Mononuclear cell (primary cell): ENCODE results near the gene KIF3B. TPM values are rescaled to one million over a fixed set of nuclear protein-coding genes. Genes with fewer than 3 reads are reported as not detected.
"Not testable (repeated sequence)": the region's sequence is repeated elsewhere in the genome, so short reads cannot be mapped to it uniquely, and the experiment has no call there.

Source experiments
- H3K27me3 ChIP-seq: 2 replicates; pipeline ENCODE4 v1.6.0; 2011; ENCODE audit warnings: low read length, control low read depth; ENCODE audit not compliant: insufficient read depth
- H3K4me1 ChIP-seq: 2 replicates; pipeline ENCODE4 v1.5.1; 2011; ENCODE audit warnings: mild to moderate bottlenecking, low read length, control low read depth; ENCODE audit not compliant: insufficient read depth
- H3K4me3 ChIP-seq: 2 replicates; pipeline ENCODE4 v1.5.1; 2011; ENCODE audit warnings: mild to moderate bottlenecking, low read length, moderate library complexity
- H3K9me3 ChIP-seq: 2 replicates; pipeline ENCODE4 v1.5.1; 2011; ENCODE audit warnings: low read depth, mild to moderate bottlenecking, control low read depth, low read length
- total RNA-seq: library from RNA; depleted of rRNA; stranded (reverse); fragments of >200 nt; gene quantifications from one replicate; pipeline ENCODE4 v1.2.3, GENCODE V29; 2012

The KIF3B gene
- total RNA-seq, 1 donor, result 7.0 TPM

- no peaks in the 10 kb centered on the region for H3K9me3 ChIP-seq
- no peak overlapping the region for H3K4me3 ChIP-seq
- H3K4me1 ChIP-seq, result peaks cover 26% of the 10 kb centered on the region
- H3K27me3 ChIP-seq, result no peaks in the 10 kb centered on the region
These were observed 38.7 kb upstream of the KIF3B start for GRCh38 chr20:32238483-32239425.

DNA sequence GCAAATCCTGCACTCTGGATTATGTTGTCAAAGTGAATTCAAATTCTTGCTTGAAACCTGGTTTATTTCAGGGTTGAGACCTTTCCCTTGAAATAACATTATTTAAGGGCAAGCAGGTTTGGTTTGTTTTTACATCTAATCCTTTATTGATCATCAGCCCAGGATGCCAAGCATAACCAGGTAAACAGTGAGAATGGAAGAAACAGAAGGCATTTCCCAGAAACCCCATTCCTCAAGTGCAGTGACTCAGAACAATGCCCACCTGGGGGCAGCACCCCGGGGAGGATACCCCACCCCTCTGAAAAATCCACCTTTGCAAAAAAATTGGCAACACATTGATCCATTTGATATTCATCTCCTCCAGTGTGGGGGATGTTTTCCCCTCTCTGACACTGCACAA is 37.2 kb upstream of the KIF3B start:
- Histone ChIP-seq H3K27me3 (no peaks in the 10 kb centered on the region), H3K4me3 (no peak overlapping the region), H3K4me1 (peaks cover 12% of the 10 kb centered on the region)

GRCh38 chr20:32241807-32242206 is 35.6 kb upstream of the KIF3B start:
- Histone ChIP-seq H3K27me3 (no peaks in the 10 kb centered on the region), H3K4me1 (peaks cover 10% of the 10 kb centered on the region), H3K9me3 (no peaks in the 10 kb centered on the region), H3K4me3 (no peak overlapping the region)

More for the DNA sequence above, 37.2 kb upstream of the KIF3B start:
- H3K9me3 ChIP-seq, result no peaks in the 10 kb centered on the region

GRCh38 chr20:32244150-32244823 is 33.2 kb upstream of the KIF3B start:
- Histone ChIP-seq H3K4me1 (peaks cover 21% of the 10 kb centered on the region), H3K4me3 (no peak overlapping the region), H3K9me3 (no peaks in the 10 kb centered on the region), H3K27me3 (no peaks in the 10 kb centered on the region)

DNA sequence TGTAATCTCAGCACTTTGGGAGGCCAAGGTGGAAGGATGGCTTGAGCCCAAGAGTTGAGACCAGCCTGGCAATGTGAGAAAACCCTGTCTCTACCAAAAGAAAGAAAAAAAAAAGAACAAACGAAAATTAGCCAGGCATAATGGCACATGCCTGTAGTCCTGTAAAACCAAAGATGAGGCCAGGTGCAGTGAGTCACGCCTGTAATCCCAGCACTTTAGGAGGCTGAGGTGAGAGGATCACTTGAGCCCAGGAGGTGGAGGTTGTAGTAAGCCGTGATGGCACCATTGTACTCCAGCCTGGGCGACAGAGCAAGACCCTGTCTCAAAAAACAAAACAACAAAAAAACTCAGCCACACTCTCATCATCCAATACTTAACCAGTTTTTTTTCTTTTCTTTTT is 32.5 kb upstream of the KIF3B start:
- H3K4me3 ChIP-seq, result no peak overlapping the region
- H3K4me1 ChIP-seq, result peaks cover 18% of the 10 kb centered on the region
- no peaks in the 10 kb centered on the region for H3K9me3 ChIP-seq
- H3K27me3 ChIP-seq, result no peaks in the 10 kb centered on the region

- not testable (repeated sequence) for H3K4me3 ChIP-seq, H3K9me3 ChIP-seq, H3K27me3 ChIP-seq
- peaks cover 14% of the 10 kb centered on the region for H3K4me1 ChIP-seq
These were observed 31.2 kb upstream of the KIF3B start for GRCh38 chr20:32246208-32246607.

DNA sequence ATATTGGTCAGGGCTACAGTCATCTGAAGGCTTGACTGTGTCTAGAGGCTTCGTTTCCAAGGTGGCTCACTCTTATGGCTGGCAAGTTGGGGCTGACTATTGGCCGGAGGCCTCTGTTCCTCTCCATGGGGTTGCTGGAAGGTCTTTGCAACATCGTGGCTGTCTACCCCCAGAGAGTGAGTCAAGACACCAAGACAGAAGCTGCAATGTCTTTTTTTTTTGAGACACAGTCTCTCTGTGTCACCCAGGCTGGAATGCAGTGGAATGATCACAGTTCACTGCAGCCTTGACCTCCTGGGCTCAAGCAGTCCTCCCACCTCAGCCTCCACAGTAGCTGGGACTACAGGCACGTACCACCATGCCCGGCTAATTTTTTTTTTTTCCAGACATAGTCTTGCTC is 29.4 kb upstream of the KIF3B start:
- H3K4me3 ChIP-seq, result no peak overlapping the region

GRCh38 chr20:32249030-32249738 is 28.3 kb upstream of the KIF3B start:
- no peaks in the 10 kb centered on the region for H3K27me3 ChIP-seq
- peaks cover 14% of the 10 kb centered on the region for H3K4me1 ChIP-seq
- H3K4me3 ChIP-seq, result no peak overlapping the region
- H3K9me3 ChIP-seq, result no peaks in the 10 kb centered on the region

More for the DNA sequence above, 29.4 kb upstream of the KIF3B start:
- Histone ChIP-seq H3K27me3 (no peaks in the 10 kb centered on the region), H3K4me1 (peaks cover 14% of the 10 kb centered on the region), H3K9me3 (no peaks in the 10 kb centered on the region)

DNA sequence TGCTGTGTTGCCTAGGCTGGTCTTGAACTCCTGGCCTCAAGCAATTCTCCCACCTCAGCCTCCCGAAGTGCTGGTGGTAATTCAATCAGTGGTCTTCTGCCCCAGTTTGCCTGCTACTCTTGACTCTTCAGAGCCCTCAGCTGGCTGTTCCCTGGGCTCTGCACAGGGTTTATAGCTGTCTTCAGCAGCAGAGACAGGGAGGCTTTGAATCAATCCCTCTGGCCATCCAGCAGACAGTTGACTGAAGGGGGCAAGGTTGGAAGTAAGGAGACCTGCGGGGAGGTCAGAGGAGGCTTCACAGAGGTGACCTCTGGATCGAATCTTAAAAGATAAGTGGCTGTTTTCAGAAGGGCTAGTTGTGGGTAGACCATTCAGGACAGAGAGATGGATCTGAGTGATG is 26.0 kb upstream of the KIF3B start:
- Histone ChIP-seq H3K9me3 (no peaks in the 10 kb centered on the region), H3K4me1 (peaks cover 14% of the 10 kb centered on the region), H3K4me3 (no peak overlapping the region), H3K27me3 (no peaks in the 10 kb centered on the region)

DNA sequence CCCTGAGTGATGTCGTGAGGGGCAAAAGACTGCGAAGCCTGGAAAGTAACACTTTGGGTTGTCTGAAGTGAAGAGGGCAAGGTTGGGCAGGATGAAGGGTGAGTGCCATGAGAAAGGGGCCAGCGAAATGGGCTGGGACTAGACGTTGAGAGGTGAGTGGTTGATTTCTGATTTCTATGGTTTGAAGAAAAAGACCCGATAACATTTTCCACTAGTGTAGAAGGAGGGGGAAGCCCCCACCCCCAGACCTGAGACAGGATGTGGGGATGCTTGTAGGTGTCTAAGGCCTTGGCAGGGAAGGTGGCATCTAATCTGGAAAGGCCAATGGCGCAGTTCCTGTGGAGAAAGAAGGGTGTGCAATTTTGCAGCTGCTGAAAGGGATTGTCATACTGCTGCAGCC is 25.3 kb upstream of the KIF3B start:
- Histone ChIP-seq H3K9me3 (no peaks in the 10 kb centered on the region), H3K4me3 (no peak overlapping the region), H3K4me1 (peaks cover 14% of the 10 kb centered on the region), H3K27me3 (no peaks in the 10 kb centered on the region)

- not testable (repeated sequence) for H3K4me1 ChIP-seq, H3K27me3 ChIP-seq, H3K4me3 ChIP-seq, H3K9me3 ChIP-seq
These were observed 16.5 kb upstream of the KIF3B start for GRCh38 chr20:32260973-32261372.

DNA sequence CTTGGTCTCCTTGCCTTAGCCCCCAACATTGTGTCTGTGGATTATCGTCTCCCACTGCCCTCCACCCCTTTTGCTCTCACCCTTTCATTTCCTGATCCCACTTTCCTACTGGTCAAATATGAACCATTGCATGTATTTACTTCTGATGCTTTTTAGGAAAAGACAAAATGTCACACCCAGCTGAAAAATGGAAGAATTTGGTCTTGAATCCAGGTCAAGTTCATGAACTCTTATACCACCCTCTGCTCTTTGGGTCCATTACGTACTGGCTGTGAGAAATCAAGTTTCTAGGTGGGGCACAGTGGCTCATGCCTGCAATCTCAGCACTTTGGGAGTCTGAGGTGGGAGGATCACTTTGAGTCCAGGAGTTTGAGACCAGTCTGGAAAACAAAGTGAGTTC is 15.8 kb upstream of the KIF3B start:
- H3K4me3 ChIP-seq, result no peak overlapping the region
- H3K27me3 ChIP-seq, result no peaks in the 10 kb centered on the region
- peaks cover 2% of the 10 kb centered on the region for H3K4me1 ChIP-seq
- H3K9me3 ChIP-seq, result no peaks in the 10 kb centered on the region

DNA sequence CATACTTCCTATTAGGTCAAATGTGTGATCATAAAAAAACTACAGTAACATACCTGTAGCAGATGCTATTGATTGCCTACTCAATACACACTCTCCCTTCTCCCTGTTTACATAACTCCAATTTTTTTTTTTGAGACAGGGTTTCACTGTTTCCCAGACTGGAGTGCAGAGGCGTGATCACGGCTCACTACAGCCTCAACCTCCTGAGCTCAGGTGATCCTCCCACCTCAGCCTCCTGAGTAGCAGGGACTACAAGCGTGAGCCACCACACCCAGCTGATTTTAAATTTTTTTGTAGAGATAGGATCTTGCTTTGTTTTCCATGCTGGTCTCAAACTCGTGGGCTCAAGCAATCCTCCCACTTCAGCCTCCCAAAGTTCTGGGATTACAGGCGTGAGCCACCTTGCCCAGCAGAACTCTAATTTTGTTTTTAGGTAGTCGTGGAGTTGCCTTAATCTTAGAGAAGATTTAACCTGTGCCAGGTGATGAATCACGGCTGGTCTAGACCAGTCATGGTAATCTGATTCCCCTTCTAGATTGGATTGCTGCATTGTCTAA is 14.0 kb upstream of the KIF3B start:
- Histone ChIP-seq H3K27me3 (no peaks in the 10 kb centered on the region), H3K9me3 (no peaks in the 10 kb centered on the region), H3K4me3 (no peak overlapping the region), H3K4me1 (peaks cover 3% of the 10 kb centered on the region)

DNA sequence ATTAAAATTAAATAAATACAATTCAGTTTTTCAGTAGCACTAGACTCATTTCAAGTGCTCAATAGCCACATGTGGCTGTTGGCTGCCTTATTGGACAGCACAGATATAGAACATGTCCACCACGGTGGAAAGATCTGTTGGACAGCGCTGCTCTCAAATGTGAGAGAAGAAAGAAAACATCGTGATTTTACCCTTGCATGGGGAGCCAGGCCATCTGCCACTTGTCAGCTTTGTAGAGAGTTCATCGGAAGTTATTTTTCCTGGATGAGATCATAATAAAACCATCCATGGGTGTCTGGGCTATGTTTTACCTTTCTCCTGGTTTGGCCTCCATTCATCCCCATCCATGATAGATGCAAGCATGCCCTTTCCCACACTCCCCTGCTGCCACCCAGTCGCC is 5.8 kb upstream of the KIF3B start:
- no peaks in the 10 kb centered on the region for H3K9me3 ChIP-seq
- H3K4me1 ChIP-seq, result peaks cover 8% of the 10 kb centered on the region
- H3K27me3 ChIP-seq, result no peaks in the 10 kb centered on the region
- H3K4me3 ChIP-seq, result no peak overlapping the region

DNA sequence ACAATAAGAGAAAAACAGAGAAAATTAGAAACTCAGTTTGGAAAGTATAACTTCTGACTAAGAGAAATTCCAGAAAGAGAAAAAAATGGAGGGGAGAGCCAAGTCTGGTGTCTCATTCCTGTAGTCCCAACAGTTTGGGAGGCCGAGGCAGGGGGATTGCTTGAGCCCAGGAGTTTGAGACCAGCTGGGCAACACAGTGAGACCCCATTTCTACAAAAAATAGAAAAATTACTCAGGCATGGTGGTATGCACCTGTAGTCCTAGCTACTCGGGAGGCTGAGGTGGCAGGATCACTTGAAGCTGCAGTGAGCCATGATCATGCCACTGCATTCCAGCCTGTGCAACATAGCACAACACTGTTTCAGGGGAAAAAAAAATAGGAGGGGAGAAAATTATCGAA is 3.1 kb upstream of the KIF3B start:
- H3K4me1 ChIP-seq, result peaks cover 30% of the 10 kb centered on the region
- no peaks in the 10 kb centered on the region for H3K9me3 ChIP-seq
- H3K27me3 ChIP-seq, result no peaks in the 10 kb centered on the region
- no peak overlapping the region for H3K4me3 ChIP-seq
